SJSA1 (cell line): ENCODE results near the gene LILRB3. TPM values are rescaled to one million over a fixed set of nuclear protein-coding genes. Genes with fewer than 3 reads are reported as not detected.

Experiments
- DNase-seq, 2 experiments: peaks; one replicate each; pipeline ENCODE4 v3.0.0-alpha.2; 2015 to 2020; ENCODE audit warnings: low spot score in 2 of 2, low read depth in 1 of 2
- H3K27ac ChIP-seq: fragments of 250-450 bp; sonication (Bioruptor Pico); 2 replicates; pipeline ENCODE4 v1.5.1; 2020; ENCODE audit warnings: mild to moderate bottlenecking, moderate library complexity
- H3K27me3 ChIP-seq: fragments of 250-450 bp; sonication (Bioruptor Pico); replicated peaks from 2 replicates; pipeline ENCODE4 v1.5.1; 2020; ENCODE audit warnings: mild to moderate bottlenecking, moderate library complexity
- H3K36me3 ChIP-seq: fragments of 250-450 bp; sonication (Bioruptor Pico); 2 replicates; pipeline ENCODE4 v1.5.1; 2020; ENCODE audit warnings: mild to moderate bottlenecking
- H3K4me1 ChIP-seq: fragments of 250-450 bp; sonication (Bioruptor Pico); replicated peaks from 2 replicates; pipeline ENCODE4 v1.6.1; 2021; ENCODE audit warnings: mild to moderate bottlenecking
- H3K4me3 ChIP-seq: fragments of 250-450 bp; sonication (Bioruptor Pico); 2 replicates; pipeline ENCODE4 v1.5.1; 2020; ENCODE audit warnings: mild to moderate bottlenecking
- H3K9me3 ChIP-seq: fragments of 250-450 bp; sonication (Bioruptor Pico); replicated peaks from 2 replicates; pipeline ENCODE4 v1.5.1; 2020; ENCODE audit warnings: mild to moderate bottlenecking
- total RNA-seq: library from RNA; depleted of rRNA; stranded (reverse); fragments of >200 nt; shearing (Covaris generic); gene quantifications from 2 replicates; pipeline ENCODE4 v1.2.3, GENCODE V29; 2014; rRNA removed

LILRB3 gene
- total RNA-seq, 1 experiment from 2014 or later = not detected

- DNase-seq = no peak
- Histone ChIP-seq H3K4me1 (peaks cover 3% of the 10 kb centered on the region; the same call in 1 of the 2 replicates), H3K9me3 (no peaks in the 10 kb centered on the region)
Observed at GRCh38 chr19:54169149-54169740, 53.6 kb downstream of the LILRB3 start.

GRCh38 chr19:54168174-54168917 is 54.5 kb downstream of the LILRB3 start:
- Histone ChIP-seq H3K4me1 (peaks cover 3% of the 10 kb centered on the region; the same call in 1 of the 2 replicates), H3K9me3 (no peaks in the 10 kb centered on the region), H3K36me3 (no peaks in the 10 kb centered on the region), H3K27me3 (no peaks in the 10 kb centered on the region), H3K27ac (no peak overlapping the region), H3K4me3 (no peak overlapping the region)
- peak; percentile 74 to 93 for DNase-seq

More at GRCh38 chr19:54169149-54169740, 53.6 kb downstream of the LILRB3 start:
- H3K27me3 ChIP-seq = no peaks in the 10 kb centered on the region
- H3K4me3 ChIP-seq = no peak overlapping the region
- no peaks in the 10 kb centered on the region for H3K36me3 ChIP-seq
- no peak overlapping the region for H3K27ac ChIP-seq

Other genes starting within 250 kb of the LILRB3 start
- 0.11 TPM in 1 of 2 replicates, not detected in the other for gene CACNG6, start 231.4 kb downstream of the LILRB3 start, total RNA-seq
- gene VSTM1, start 159.1 kb downstream of the LILRB3 start, total RNA-seq = not detected in 2 replicates
- gene TARM1, start 141.6 kb downstream of the LILRB3 start, total RNA-seq = not detected in 2 replicates
- gene OSCAR, start 122.2 kb downstream of the LILRB3 start, total RNA-seq = not detected in 2 replicates
- 24.2 and 51.7 TPM in 2 replicates for gene NDUFA3, start 120.2 kb downstream of the LILRB3 start, total RNA-seq
- 31.7 and 48.5 TPM in 2 replicates for gene TFPT, start 107.3 kb downstream of the LILRB3 start, total RNA-seq
- 70.6 and 79.9 TPM in 2 replicates for gene PRPF31, start 107.3 kb downstream of the LILRB3 start, total RNA-seq
- 13.9 and 14.2 TPM in 2 replicates for gene CNOT3, start 85.2 kb downstream of the LILRB3 start, total RNA-seq
- 15.8 and 18.9 TPM in 2 replicates for gene LENG1, start 63.3 kb downstream of the LILRB3 start, total RNA-seq
- 0.11 TPM in 1 of 2 replicates, not detected in the other for gene TMC4, start 49.8 kb downstream of the LILRB3 start, total RNA-seq
- gene MBOAT7, start 33.4 kb downstream of the LILRB3 start, total RNA-seq = 97.7 and 118 TPM in 2 replicates
- 85.4 and 106 TPM in 2 replicates for gene TSEN34, start 31.7 kb downstream of the LILRB3 start, total RNA-seq
- 1,209 and 2,142 TPM in 2 replicates for gene RPS9, start 22.1 kb downstream of the LILRB3 start, total RNA-seq
- not detected in 2 replicates for gene LILRA6, start 19.8 kb upstream of the LILRB3 start, total RNA-seq
- not detected in 2 replicates for gene LILRB5, start 34.3 kb upstream of the LILRB3 start, total RNA-seq
- not detected in 2 replicates for gene LILRB2, start 58.1 kb upstream of the LILRB3 start, total RNA-seq
- gene LILRA5, start 90.2 kb upstream of the LILRB3 start, total RNA-seq = not detected in 2 replicates
- gene LILRA4, start 116.2 kb upstream of the LILRB3 start, total RNA-seq = not detected in 2 replicates
- gene LAIR1, start 141.9 kb upstream of the LILRB3 start, total RNA-seq = not detected in 2 replicates
- not detected in 2 replicates for gene TTYH1, start 192.5 kb upstream of the LILRB3 start, total RNA-seq
- 9.5 and 14.4 TPM in 2 replicates for gene LENG8, start 226.2 kb upstream of the LILRB3 start, total RNA-seq
- gene LENG9, start 240.8 kb upstream of the LILRB3 start, total RNA-seq = 4.0 and 5.4 TPM in 2 replicates